Body of pancreas (tissue), 4 donors: ENCODE data around the gene CPEB4. TPM values are rescaled to one million over a fixed set of nuclear protein-coding genes. Genes with fewer than 3 reads are reported as not detected.

Source experiments
- ATAC-seq: fragments of 150-250 bp; one replicate; pipeline ENCODE4 v1.9.1; 2016
- DNase-seq, 4 donors: peaks; one replicate each; pipeline ENCODE4 v3.0.0-alpha.2; 2019
- H3K27ac ChIP-seq, 4 donors: fragments of 200-600 bp; sonication (generic); 1 replicate in 3 of 4; 2 replicates in 1 of 4; pipeline versions ENCODE4 v1.5.1 to v1.6.1; 2016 to 2019; ENCODE audit warnings: mild to moderate bottlenecking in 1 of 4, mixed read lengths in 1 of 4, moderate library complexity in 1 of 4
- H3K27me3 ChIP-seq, 2 donors: fragments of 200-600 bp; sonication (generic); one replicate each; pipeline ENCODE4 v1.6.0; 2016; ENCODE audit warnings: mild to moderate bottlenecking in 1 of 2
- H3K36me3 ChIP-seq, 2 donors: fragments of 200-600 bp; sonication (generic); replicated peaks in 1 of 2; 2 replicates each; pipeline ENCODE4 v1.5.1; 2016; ENCODE audit warnings: low read depth in 2 of 2; ENCODE audit not compliant: insufficient read depth in 1 of 2
- H3K4me1 ChIP-seq: fragments of 200-600 bp; sonication (generic); one replicate; pipeline ENCODE4 v1.6.0; 2016
- H3K4me3 ChIP-seq, 2 donors: fragments of 200-600 bp; sonication (generic); 1 replicate in 1 of 2; 2 replicates in 1 of 2; pipeline ENCODE4 v1.5.1; 2016 to 2019
- H3K9me3 ChIP-seq, 3 donors: fragments of 200-600 bp; sonication (generic); 1 replicate in 2 of 3; 2 replicates in 1 of 3; pipeline ENCODE4 v1.5.1; 2016
- POLR2A ChIP-seq, 3 donors: fragments of 450-650 bp; IDR thresholded peaks; one replicate each; pipeline ENCODE4 v1.6.1; 2016; ENCODE audit warnings: antibody characterized with exemption in 3 of 3, mild to moderate bottlenecking in 2 of 3
- WGBS, 2 donors: methylation state at CpG; one replicate each; pipeline ENCODE4 v1.1.5; 2017; 5-methylcytosine and 5-hydroxymethylcytosine counted together
- intact Hi-C: fragments of 100-400 bp; cut with DNase I; formaldehyde crosslinking; loops from one replicate; pipeline ENCODE4 v1.15.1; 2023
- total RNA-seq, 2 donors: library from RNA; depleted of rRNA; stranded (reverse); fragments of >200 nt; gene quantifications; one replicate each; pipeline ENCODE4 v1.1.0, GENCODE V29; 2016
- TF ChIP-seq, protein P1 (sequence below), 7 experiments: fragments of 450-650 bp in 4 of 7; fragments of 200-600 bp in 3 of 7; sonication (generic) in 3 of 7; IDR thresholded peaks; one replicate each; pipeline ENCODE4 v1.5.1; 2016 to 2019; ENCODE audit warnings: antibody characterized with exemption in 7 of 7

Gene CPEB4
- total RNA-seq, 2 donors from 2014 or later = 35.3 to 35.6 TPM

DNA sequence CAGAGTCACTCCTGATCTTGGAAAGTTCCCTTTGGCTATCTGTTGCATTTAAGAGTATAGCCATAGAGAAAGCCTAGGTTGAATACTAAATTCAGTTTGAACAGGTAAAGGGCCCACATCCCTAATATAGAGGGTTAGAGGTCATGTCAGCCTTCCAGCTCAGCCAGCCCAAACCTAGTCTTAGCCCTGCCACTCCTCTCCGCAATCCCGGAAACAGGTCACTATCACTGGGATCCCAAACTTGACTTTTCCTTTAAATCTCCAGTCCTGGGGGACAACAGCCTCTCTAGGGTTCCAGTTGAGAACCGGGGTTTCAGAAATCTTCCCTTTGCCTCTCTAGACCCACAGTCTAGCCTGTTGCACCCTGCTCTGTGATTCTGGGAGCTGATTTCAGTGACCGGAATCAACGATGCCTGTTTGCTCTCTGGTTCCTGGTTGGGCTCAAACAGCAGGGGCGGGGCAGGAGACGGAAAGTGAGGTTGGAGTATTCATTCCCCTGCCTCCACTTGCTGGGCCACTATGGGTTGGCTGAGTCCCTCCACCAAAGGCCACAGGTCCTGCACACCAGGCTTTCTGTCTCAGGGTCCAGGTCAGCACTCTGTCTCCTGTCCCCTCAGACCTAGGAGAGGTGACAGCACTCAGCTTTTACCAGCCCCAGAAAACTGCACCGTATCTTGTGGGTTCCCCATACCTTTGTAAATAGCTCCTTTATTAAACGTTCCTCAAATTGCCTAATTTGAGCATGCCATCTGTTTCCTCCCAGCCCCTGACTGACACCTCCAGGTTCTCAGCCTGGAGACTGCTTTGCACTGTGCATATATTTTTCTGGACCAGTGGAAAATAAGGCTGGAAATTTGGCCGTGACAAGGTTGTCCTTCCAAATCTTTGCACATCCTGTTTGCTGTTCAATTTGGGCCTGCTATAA, 23.8 kb upstream of the CPEB4 start:
- intact Hi-C loops = no loop called here
- H3K36me3 ChIP-seq = no peaks in the 10 kb centered on the region
- peak overlapping the region in 2 of 4 donors; percentile 8 to 19 for H3K27ac ChIP-seq
- no peak for ATAC-seq
- 60 to 63% methylated on average over 10 of the region's 10 CpGs for WGBS, 2 donors
- H3K27me3 ChIP-seq = no peaks in the 10 kb centered on the region
- TF ChIP-seq, protein P1, sequence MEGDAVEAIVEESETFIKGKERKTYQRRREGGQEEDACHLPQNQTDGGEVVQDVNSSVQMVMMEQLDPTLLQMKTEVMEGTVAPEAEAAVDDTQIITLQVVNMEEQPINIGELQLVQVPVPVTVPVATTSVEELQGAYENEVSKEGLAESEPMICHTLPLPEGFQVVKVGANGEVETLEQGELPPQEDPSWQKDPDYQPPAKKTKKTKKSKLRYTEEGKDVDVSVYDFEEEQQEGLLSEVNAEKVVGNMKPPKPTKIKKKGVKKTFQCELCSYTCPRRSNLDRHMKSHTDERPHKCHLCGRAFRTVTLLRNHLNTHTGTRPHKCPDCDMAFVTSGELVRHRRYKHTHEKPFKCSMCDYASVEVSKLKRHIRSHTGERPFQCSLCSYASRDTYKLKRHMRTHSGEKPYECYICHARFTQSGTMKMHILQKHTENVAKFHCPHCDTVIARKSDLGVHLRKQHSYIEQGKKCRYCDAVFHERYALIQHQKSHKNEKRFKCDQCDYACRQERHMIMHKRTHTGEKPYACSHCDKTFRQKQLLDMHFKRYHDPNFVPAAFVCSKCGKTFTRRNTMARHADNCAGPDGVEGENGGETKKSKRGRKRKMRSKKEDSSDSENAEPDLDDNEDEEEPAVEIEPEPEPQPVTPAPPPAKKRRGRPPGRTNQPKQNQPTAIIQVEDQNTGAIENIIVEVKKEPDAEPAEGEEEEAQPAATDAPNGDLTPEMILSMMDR (IDR thresholded peaks at IDR 0.05) = no peak
- no peak for TF ChIP-seq POLR2A (IDR thresholded peaks at IDR 0.05)
- peak in 2 of 4 donors; percentile 31 to 52 for DNase-seq
- no peaks in the 10 kb centered on the region for H3K9me3 ChIP-seq
- peaks cover 46% of the 10 kb centered on the region for H3K4me1 ChIP-seq
- H3K4me3 ChIP-seq = no peak overlapping the region

DNA sequence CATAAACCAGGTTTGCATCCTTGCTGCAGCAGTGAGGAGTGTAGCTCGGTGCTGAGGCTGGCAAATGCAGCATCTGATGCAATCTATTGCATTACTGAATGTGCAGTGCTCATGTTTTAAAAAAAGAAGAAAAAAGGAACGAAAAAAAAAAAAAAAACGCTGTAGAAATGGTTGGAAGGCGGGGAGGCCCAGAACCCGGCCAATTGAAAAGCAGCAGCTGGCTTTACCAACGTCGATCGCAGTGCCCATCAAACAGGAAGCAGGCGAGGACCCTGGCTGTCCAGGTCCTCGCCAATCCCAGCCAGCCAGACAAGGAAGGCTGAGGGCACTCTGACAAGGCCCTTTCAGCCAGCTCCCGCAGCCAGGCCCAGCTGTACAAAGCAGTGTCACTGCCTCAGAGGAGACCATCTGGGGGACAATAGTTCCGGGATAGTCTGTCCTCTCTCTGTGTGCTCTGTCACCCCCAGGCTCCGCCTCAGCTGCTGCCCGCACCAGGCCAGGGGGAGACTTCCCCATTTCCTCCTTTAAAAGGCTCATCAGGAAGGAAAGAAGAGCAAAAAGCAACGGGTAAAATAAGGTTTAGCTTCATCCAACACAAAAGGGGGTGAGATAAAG, 21.8 kb upstream of the CPEB4 start:
- TF ChIP-seq, protein P1 (IDR thresholded peaks at IDR 0.05) = no peak
- TF ChIP-seq POLR2A (IDR thresholded peaks at IDR 0.05) = peak in 1 of 3 donors; percentile 28
- ATAC-seq (no peak), DNase-seq (peak in 1 of 4 donors; percentile 45)
- Histone ChIP-seq H3K27me3 (no peaks in the 10 kb centered on the region), H3K4me1 (peaks cover 27% of the 10 kb centered on the region), H3K36me3 (no peaks in the 10 kb centered on the region), H3K9me3 (no peaks in the 10 kb centered on the region), H3K4me3 (no peak overlapping the region), H3K27ac (peak overlapping the region in 1 of 4 donors; percentile 54)
- intact Hi-C loops = no loop called here
- WGBS, 2 donors = 73 to 83% methylated on average over 14 to 15 of the region's 15 CpGs

DNA sequence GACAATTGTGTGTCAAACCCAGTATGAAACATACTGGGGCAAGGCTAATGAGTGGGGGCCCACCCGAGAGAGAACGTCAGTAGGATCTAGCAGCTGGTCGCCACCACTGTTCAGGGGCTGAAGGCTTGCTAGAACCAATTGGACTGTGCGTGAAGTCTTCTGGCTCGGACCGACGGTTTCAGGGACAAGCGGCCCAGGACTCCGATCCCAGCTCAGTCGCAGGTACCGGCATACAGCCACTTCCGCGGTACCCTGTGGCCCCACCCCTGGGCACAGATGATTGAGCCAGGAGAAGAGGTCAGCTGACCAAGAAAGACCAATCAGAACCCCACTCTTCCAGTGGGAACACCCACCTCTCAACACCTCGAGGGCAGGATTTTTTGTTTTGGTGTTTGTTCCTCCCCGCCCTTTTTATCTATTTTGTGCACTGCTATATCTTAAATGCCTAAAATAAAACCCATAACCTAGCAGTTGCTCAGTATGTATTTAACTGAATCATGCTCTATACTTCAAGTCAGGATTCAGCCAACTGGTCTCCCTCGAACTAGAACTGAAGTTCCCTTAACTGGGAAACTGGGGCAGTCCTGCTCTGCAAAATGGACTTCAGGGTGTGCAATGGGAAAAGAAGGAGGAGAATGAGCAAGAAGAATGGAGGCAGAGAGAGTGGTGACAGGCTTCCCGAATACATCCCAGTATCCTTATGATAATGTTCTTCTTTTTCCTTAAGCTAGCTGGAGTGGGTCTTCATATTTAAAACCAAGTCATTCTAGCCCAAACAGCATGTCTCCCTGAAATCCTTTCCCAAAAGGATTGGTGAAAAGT, 21.1 kb upstream of the CPEB4 start:
- H3K4me1 ChIP-seq = peaks cover 21% of the 10 kb centered on the region
- H3K27ac ChIP-seq = peak overlapping the region in 1 of 4 donors; percentile 54
- no peak for TF ChIP-seq POLR2A (IDR thresholded peaks at IDR 0.05)
- TF ChIP-seq, protein P1 (IDR thresholded peaks at IDR 0.05) = no peak
- H3K9me3 ChIP-seq = no peaks in the 10 kb centered on the region
- intact Hi-C loops = no loop called here
- ATAC-seq (no peak), DNase-seq (no peak)
- no peaks in the 10 kb centered on the region for H3K36me3 ChIP-seq
- WGBS, 2 donors = 93 to 95% methylated on average over 16 to 17 of the region's 17 CpGs
- H3K4me3 ChIP-seq = no peak overlapping the region
- no peaks in the 10 kb centered on the region for H3K27me3 ChIP-seq

DNA sequence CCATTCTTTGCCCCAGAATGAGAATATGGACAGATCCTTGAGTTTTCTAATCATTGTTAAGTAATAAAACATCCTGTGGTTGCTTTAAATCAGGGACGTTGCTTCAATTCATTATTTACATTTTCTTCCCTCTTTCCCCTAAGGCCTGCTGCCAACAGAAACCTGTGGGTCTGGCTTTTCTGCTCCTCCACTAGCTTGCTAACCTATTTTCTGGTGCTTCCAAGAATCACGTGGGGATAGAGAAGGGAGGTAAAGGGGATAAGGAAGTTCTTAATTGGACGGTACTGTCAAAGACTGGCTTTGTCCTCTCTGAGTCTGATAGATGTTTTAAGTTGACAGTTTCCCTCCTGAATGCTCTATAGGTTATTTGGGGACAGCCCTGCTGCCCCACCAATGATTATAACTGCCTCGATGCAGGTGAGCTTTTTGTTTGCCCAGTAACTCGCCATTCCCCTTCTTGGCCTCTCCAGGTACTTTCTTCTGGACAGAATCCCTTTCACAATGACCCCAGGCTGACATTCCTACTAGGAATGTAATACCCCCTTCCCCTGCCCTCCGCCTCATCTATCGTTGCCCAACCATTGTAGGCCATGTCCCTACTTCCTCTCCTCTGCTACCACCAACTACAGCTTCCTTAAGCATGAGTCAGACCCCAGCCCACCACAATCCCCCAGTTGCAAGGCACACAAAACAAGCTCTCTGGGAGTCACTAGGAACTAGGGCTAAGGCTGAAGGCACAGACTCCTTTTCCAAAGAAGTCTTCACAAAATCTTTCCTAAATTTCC, 19.9 kb upstream of the CPEB4 start:
- peak in 2 of 4 donors; percentile 39 to 51 for DNase-seq
- intact Hi-C loops = no loop called here
- WGBS, 2 donors = 37 to 44% methylated on average over 7 of the region's 7 CpGs
- Histone ChIP-seq H3K4me1 (peaks cover 21% of the 10 kb centered on the region), H3K27ac (peak overlapping the region in 3 of 4 donors; percentile 1 to 50 (median 26)), H3K36me3 (no peaks in the 10 kb centered on the region), H3K4me3 (no peak overlapping the region), H3K27me3 (no peaks in the 10 kb centered on the region), H3K9me3 (no peaks in the 10 kb centered on the region)
- ATAC-seq = peak; percentile 57
- TF ChIP-seq, protein P1 (IDR thresholded peaks at IDR 0.05) = no peak
- TF ChIP-seq POLR2A (IDR thresholded peaks at IDR 0.05) = no peak
